Measurements from ENCODE around the gene HIKESHI.
A peak's percentile ranks its signal among the peaks of the same experiment; 100 is the strongest.

The HIKESHI gene

GRCh38 chr11:86374586-86374985 lies 72.5 kb downstream of the HIKESHI start, which contains the start of gene CCDC81:
CCDC81 (plus strand) TSS chr11:86374887; CDS start chr11:86375164, 277 bp downstream.
- DNase-seq (ENCODE audit: low read depth) = peak; percentile 29

GRCh38 chr11:86377972-86378371 lies 75.9 kb downstream of the HIKESHI start:
- DNase-seq (ENCODE audit: low read depth) = no peak

GRCh38 chr11:86380295-86381059 lies 78.4 kb downstream of the HIKESHI start:
- no peak for DNase-seq (ENCODE audit: low read depth)

GRCh38 chr11:86383041-86383955 lies 81.3 kb downstream of the HIKESHI start:
- no peak for DNase-seq (ENCODE audit: low read depth)

- no peak for DNase-seq (ENCODE audit: low read depth)
Measured at GRCh38 chr11:86386283-86386682, 84.2 kb downstream of the HIKESHI start.

GRCh38 chr11:86386746-86387145 lies 84.7 kb downstream of the HIKESHI start:
- no peak for DNase-seq (ENCODE audit: low read depth)

GRCh38 chr11:86388198-86388597 lies 86.2 kb downstream of the HIKESHI start:
- DNase-seq (ENCODE audit: low read depth) = no peak

GRCh38 chr11:86390487-86390886 lies 88.4 kb downstream of the HIKESHI start:
- no peak for DNase-seq (ENCODE audit: low read depth)

GRCh38 chr11:86395061-86395551 lies 93.1 kb downstream of the HIKESHI start:
- peak; percentile 67 for DNase-seq (ENCODE audit: low read depth)

All from amniotic epithelial cell (primary cell).